ENCODE results near the gene DNTT.

DNTT gene

DNA sequence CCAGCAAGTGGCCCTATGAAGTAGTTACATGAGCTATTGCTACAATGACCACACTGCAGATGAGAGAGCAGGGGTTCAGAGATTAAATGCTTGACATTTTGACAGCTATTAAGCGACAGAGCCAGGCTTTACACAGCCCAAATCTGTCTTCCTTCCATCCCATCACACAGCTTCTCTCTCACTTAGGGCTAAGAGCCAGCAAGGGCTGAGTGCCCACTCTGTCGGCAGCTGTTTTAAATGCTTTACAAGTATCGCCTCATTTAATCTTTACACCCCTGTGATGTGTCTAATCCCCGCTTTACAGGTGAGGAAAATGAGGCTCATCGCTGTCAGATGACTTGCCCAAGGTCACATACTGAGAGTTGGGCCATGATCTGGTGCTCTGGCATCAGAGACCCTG, 69.8 kb downstream of the DNTT start:
- H3K27ac ChIP-seq, result no peak overlapping the region
- TF ChIP-seq, protein P1, sequence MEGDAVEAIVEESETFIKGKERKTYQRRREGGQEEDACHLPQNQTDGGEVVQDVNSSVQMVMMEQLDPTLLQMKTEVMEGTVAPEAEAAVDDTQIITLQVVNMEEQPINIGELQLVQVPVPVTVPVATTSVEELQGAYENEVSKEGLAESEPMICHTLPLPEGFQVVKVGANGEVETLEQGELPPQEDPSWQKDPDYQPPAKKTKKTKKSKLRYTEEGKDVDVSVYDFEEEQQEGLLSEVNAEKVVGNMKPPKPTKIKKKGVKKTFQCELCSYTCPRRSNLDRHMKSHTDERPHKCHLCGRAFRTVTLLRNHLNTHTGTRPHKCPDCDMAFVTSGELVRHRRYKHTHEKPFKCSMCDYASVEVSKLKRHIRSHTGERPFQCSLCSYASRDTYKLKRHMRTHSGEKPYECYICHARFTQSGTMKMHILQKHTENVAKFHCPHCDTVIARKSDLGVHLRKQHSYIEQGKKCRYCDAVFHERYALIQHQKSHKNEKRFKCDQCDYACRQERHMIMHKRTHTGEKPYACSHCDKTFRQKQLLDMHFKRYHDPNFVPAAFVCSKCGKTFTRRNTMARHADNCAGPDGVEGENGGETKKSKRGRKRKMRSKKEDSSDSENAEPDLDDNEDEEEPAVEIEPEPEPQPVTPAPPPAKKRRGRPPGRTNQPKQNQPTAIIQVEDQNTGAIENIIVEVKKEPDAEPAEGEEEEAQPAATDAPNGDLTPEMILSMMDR (conservative IDR thresholded peaks at IDR 0.05), result no peak
- no peak for TF ChIP-seq ZFX (IDR thresholded peaks at IDR 0.05)

GRCh38 chr10:96374639-96374984, 70.4 kb downstream of the DNTT start:
- H3K27ac ChIP-seq, result peak overlapping the region; percentile 61
- TF ChIP-seq, protein P1 (conservative IDR thresholded peaks at IDR 0.05), result no peak
- TF ChIP-seq ZFX (IDR thresholded peaks at IDR 0.05), result no peak

DNA sequence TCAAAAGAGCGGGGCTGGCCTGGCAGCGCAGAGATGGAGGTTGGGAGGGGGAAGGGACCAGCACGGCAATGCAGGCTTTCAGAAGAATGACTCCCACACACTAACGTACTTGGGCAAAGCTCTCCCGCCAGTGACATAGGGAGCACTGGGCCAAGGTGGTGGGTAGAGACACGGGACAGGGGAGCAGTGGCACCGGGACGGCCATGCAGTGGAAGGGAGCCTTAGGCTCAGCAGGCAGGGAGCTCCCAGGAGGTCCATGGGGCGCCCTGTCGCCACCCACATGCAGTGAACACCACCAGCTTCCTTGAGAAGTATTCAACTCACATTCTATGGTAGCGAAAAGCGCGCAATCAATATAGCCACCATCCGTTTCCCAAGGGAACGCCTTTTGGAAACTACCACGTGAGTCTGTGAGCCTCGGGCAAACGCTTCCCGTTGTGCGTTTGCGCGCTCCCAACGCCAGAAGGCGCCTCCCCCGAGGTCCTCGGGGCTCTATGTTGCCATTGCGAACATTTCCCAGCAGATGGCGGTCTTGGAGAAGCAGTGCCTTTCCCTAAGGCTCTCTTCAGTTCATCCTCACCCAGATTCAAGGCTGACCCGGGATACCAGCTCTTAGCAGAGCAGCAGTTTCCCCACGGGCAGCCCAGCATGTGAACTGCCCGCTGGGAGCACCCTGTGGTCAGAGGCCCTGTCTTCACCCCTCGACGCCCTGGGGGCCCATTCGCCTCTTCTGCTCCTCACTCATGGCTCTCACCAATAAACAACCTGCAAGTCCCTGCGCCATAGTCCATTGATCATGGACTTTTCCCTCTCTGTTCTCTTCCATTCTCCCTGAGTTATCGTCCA, 71.0 kb downstream of the DNTT start:
- peak overlapping the region; percentile 61 for H3K27ac ChIP-seq
- TF ChIP-seq, protein P1 (conservative IDR thresholded peaks at IDR 0.05), result peak; percentile 98
- no peak for TF ChIP-seq ZFX (IDR thresholded peaks at IDR 0.05)

- TF ChIP-seq, protein P1 (conservative IDR thresholded peaks at IDR 0.05), result no peak
- TF ChIP-seq ZFX (IDR thresholded peaks at IDR 0.05), result no peak
- H3K27ac ChIP-seq, result no peak overlapping the region
These were observed 72.2 kb downstream of the DNTT start for GRCh38 chr10:96376483-96376882.

DNA sequence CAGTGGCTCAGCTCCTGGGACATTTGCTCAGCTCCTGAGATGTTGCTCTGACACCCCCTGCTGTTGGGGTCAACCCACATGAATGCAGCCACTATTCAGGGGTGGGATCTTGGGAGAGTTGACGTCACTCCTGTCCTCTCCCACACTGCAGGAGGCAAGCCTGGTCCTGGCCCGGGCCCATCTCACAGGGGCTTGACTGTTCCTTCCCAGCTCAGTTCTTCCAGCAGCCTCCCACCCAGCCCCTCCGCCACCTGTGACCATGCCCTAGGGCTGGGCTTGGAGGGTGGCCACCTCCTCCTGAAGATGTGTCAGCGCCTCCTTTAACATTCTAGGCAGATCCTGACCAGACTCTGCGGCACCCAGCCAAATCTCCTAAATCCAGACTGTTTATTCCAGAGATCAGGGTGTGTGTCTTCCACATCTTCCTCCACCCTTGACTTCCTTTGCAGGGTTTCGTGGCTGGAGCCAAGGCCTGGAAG, 73.6 kb downstream of the DNTT start:
- TF ChIP-seq ZFX (IDR thresholded peaks at IDR 0.05), result no peak
- TF ChIP-seq, protein P1 (conservative IDR thresholded peaks at IDR 0.05), result no peak
- H3K27ac ChIP-seq, result no peak overlapping the region

GRCh38 chr10:96378741-96379140, 74.5 kb downstream of the DNTT start:
- H3K27ac ChIP-seq, result peak overlapping the region; percentile 92; the same call in 1 of the 2 replicates
- TF ChIP-seq, protein P1 (conservative IDR thresholded peaks at IDR 0.05), result no peak
- TF ChIP-seq ZFX (IDR thresholded peaks at IDR 0.05), result no peak

GRCh38 chr10:96379758-96380157, 75.5 kb downstream of the DNTT start:
- no peak for TF ChIP-seq ZFX (IDR thresholded peaks at IDR 0.05)
- TF ChIP-seq, protein P1 (conservative IDR thresholded peaks at IDR 0.05), result no peak

More at GRCh38 chr10:96379758-96380157, 75.5 kb downstream of the DNTT start:
- peak overlapping the region; percentile 92 for H3K27ac ChIP-seq

All from C4-2B (cell line).